Measurements from ENCODE around the gene IRX6.

IRX6 gene

DNA sequence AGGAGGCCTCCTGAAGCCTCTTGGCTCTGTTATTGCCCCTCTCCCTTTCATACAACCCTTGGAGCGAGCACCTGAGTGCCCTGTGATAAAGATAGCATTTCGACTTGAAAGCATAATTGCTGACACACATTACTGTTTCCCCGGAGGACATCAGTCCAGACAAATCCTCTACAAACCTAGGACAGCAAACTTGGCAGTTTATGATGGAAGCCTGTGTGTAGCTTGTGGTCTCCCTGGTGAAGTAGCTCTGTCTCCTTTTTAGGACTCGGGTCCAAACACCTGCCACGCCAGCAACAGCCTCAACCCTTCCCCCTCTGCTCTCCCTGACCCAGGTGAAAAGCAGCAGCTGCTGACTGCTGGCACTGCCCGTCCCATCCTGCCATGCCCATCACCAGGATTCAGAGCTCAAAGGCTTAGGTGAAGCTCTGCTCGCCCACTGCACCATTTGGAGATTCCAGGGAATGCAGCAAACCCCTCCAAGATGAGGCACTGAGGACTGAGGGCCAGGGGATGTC, 55.9 kb downstream of the IRX6 start:
- Histone ChIP-seq H3K27me3 (ENCODE audit: control insufficient read depth, insufficient read depth, low read length) (no peaks in the 10 kb centered on the region; the same call in 1 of the 2 replicates), H3K27ac (ENCODE audit: low read depth, low read length) (no peak overlapping the region), H3K9me3 (ENCODE audit: control insufficient read depth, insufficient read depth, low read depth, low read length) (no peaks in the 10 kb centered on the region), H3K4me3 (ENCODE audit: low read depth, low read length) (no peak overlapping the region), H3K36me3 (ENCODE audit: control insufficient read depth, insufficient read depth, low read length) (no peaks in the 10 kb centered on the region), H3K9ac (ENCODE audit: low read length) (no peak overlapping the region), H3K4me1 (ENCODE audit: control insufficient read depth, insufficient read depth, low read length) (no peaks in the 10 kb centered on the region)
